T-helper 2 cell treated with Interferon-gamma antibody and Interleukin-4, amounts not matched to agents 5 μg/mL and 100 μg/mL, for 36 hours (primary cell): ENCODE measurements around the gene FRAT1.

Experiments
- DNase-seq: peaks from one replicate; pipeline ENCODE4 v3.0.0; 2021; ENCODE audit warnings: low spot score
- H3K27ac Mint-ChIP-seq: one replicate; pipeline ENCODE4 v1.8.0; 2021; ENCODE audit warnings: mild to moderate bottlenecking, mixed read lengths
- H3K27me3 Mint-ChIP-seq: one replicate; pipeline ENCODE4 v1.8.0; 2021; ENCODE audit warnings: low read depth, mixed read lengths
- H3K36me3 Mint-ChIP-seq: one replicate; pipeline ENCODE4 v1.8.0; 2021; ENCODE audit warnings: low read depth, mixed read lengths
- H3K4me1 Mint-ChIP-seq: one replicate; pipeline ENCODE4 v1.8.0; 2021; ENCODE audit warnings: low read depth, mixed read lengths
- H3K4me3 Mint-ChIP-seq: one replicate; pipeline ENCODE4 v1.8.0; 2022; ENCODE audit warnings: mild to moderate bottlenecking, moderate library complexity, mixed read lengths
- H3K9me3 Mint-ChIP-seq: one replicate; pipeline ENCODE4 v1.8.0; 2021; ENCODE audit warnings: mixed read lengths

The FRAT1 gene

DNA sequence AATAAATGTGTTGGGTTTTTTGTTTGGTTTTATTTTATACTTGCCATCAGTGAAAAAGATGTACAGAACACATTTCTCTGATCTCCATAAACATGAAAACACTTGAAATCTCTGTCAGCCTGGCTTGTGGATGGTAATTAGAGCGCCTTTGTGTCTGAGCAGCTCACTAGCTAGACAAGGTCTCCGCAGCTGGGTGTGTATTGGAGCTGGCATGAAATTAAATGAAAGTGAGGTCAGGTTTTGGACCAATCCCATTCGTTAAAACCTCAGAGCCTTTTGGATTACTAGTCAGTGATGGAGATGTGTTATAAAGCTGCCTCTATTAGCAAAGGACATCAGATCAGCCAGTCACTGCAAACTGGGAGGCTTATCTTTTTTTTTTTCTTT, 2.7 kb downstream of the FRAT1 start:
- DNase-seq, result no peak
- Mint-ChIP-seq H3K9me3 (no peaks in the 10 kb centered on the region), H3K27me3 (peaks cover 8% of the 10 kb centered on the region), H3K4me1 (peaks cover 28% of the 10 kb centered on the region), H3K4me3 (peak overlapping the region; percentile 93), H3K36me3 (peaks cover 2% of the 10 kb centered on the region), H3K27ac (no peak overlapping the region)

GRCh38 chr10:97323501-97323900, 4.4 kb downstream of the FRAT1 start:
- Mint-ChIP-seq H3K9me3 (no peaks in the 10 kb centered on the region), H3K27ac (no peak overlapping the region), H3K4me1 (peaks cover 39% of the 10 kb centered on the region), H3K27me3 (peaks cover 6% of the 10 kb centered on the region), H3K4me3 (no peak overlapping the region), H3K36me3 (peaks cover 6% of the 10 kb centered on the region)
- DNase-seq, result no peak

DNA sequence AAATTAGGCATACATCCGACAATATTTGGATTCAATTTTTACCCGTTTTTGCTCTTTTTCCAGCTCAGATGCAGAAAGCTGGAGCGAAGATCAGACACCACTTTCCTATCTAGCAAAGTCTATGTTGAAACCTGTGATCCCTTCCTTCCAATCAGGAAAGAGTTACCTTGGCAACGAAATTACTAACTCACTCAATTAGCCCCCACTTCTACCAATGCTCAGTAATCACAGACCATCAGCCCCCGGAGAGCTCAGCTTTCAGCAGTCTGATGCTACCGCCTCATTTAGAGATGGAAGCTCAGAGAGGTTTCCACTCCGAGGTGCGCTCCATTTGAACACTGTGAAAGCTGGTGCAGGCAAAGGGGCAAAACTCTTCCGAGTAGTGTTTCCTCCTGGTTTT, 6.7 kb downstream of the FRAT1 start:
- H3K27ac Mint-ChIP-seq, result no peak overlapping the region
- H3K4me1 Mint-ChIP-seq, result peaks cover 40% of the 10 kb centered on the region
- H3K9me3 Mint-ChIP-seq, result no peaks in the 10 kb centered on the region
- H3K36me3 Mint-ChIP-seq, result peaks cover 16% of the 10 kb centered on the region
- H3K4me3 Mint-ChIP-seq, result no peak overlapping the region
- peaks cover 1% of the 10 kb centered on the region for H3K27me3 Mint-ChIP-seq
- no peak for DNase-seq

GRCh38 chr10:97327348-97328294, 8.6 kb downstream of the FRAT1 start:
- H3K27ac Mint-ChIP-seq, result peak overlapping the region; percentile 81
- DNase-seq, result no peak
- peak overlapping the region; percentile 26 for H3K4me3 Mint-ChIP-seq
- H3K9me3 Mint-ChIP-seq, result no peaks in the 10 kb centered on the region
- H3K27me3 Mint-ChIP-seq, result no peaks in the 10 kb centered on the region
- peaks cover 19% of the 10 kb centered on the region for H3K36me3 Mint-ChIP-seq
- peaks cover 46% of the 10 kb centered on the region for H3K4me1 Mint-ChIP-seq

DNA sequence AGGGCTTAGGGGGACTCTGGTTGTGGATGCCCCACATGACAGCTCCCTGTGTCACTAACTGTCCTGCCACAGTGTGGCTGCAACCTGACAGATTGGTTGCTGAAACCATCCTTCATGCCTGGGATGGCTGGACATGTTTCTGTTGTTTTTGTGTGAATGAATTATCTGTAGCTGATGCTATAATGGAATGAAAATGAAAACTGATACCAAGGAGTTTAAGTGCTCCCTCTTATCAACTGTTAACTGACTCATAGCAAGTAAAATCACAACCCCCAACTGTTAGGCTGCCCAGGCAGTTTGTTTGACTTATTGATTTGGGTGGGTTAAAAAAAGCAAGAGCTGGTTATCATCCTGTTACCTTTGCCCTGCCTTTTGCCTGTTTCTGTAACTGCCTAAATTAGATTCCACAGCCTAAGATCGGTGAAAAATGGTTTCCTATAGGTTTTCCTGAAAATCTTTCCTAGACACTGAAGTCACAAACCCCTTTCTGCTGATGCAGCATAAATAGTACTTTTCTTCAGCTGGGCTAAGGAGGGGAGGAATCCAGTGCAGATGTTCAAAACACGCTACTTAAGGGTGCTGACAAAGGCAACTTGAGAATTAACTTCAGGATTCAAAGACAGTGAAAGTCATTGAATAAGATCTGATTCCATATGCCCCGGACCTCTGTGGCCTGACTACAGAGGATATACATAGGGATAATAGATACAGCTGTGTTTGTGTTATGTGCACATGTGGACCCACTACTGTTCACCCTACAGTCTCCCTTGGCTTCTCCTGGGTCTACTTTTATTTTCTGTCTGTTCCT, 9.8 kb downstream of the FRAT1 start:
- peak overlapping the region; percentile 55 for H3K4me3 Mint-ChIP-seq
- no peaks in the 10 kb centered on the region for H3K27me3 Mint-ChIP-seq
- peak; percentile 19 for DNase-seq
- no peaks in the 10 kb centered on the region for H3K9me3 Mint-ChIP-seq
- peaks cover 56% of the 10 kb centered on the region for H3K4me1 Mint-ChIP-seq
- peak overlapping the region; percentile 62 for H3K27ac Mint-ChIP-seq
- H3K36me3 Mint-ChIP-seq, result peaks cover 26% of the 10 kb centered on the region

- peaks cover 56% of the 10 kb centered on the region for H3K4me1 Mint-ChIP-seq
- H3K4me3 Mint-ChIP-seq, result no peak overlapping the region
- H3K9me3 Mint-ChIP-seq, result no peaks in the 10 kb centered on the region
- peak overlapping the region; percentile 16 for H3K27ac Mint-ChIP-seq
- H3K36me3 Mint-ChIP-seq, result peaks cover 26% of the 10 kb centered on the region
- no peaks in the 10 kb centered on the region for H3K27me3 Mint-ChIP-seq
- DNase-seq, result no peak
These were observed 10.7 kb downstream of the FRAT1 start for GRCh38 chr10:97329766-97330165.

- Mint-ChIP-seq H3K36me3 (peaks cover 26% of the 10 kb centered on the region), H3K27me3 (peaks cover 4% of the 10 kb centered on the region), H3K27ac (peak overlapping the region; percentile 42), H3K4me1 (peaks cover 55% of the 10 kb centered on the region), H3K9me3 (no peaks in the 10 kb centered on the region), H3K4me3 (peak overlapping the region; percentile 62)
- DNase-seq, result no peak
These were observed 12.2 kb downstream of the FRAT1 start for GRCh38 chr10:97331153-97331703.

DNA sequence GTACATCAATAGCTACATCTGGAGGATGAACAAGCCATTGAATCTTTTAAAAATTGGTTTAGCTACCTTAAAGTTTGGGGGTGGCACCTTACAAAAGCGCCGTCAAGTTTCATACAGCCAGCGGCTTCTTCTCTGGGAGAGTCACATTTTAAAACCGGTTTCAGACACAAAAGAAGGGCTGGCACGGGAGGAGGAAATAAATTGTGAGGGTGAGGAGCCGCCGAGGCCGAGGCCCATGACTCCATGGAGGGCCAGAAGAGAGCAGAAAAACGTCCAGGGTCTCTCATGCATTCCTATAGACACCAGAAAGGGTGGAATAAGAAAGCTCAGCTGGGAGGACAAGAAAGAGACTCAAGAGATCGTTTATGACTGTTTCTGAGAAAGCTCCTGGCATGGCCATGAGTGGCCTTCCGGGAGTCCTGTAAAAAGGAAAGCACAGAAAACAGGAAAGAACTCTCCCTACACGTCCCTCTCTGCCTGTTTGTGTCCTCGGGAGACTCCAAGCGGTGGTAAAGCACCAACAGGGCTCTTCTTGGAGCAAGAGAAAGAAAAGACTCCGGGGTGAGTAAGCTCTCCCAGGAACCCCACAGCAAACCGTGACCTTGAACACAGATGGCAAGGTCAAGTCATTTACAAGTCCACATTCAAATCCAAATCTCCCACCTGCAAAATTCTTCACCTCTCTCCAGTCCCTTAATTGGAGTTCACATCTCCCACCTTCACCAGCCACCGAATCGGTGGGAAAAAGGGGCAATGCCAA, 13.7 kb downstream of the FRAT1 start:
- H3K27me3 Mint-ChIP-seq, result peaks cover 20% of the 10 kb centered on the region
- peak overlapping the region; percentile 83 for H3K27ac Mint-ChIP-seq
- peak overlapping the region; percentile 89 for H3K4me3 Mint-ChIP-seq
- peaks cover 46% of the 10 kb centered on the region for H3K4me1 Mint-ChIP-seq
- H3K9me3 Mint-ChIP-seq, result no peaks in the 10 kb centered on the region
- no peak for DNase-seq
- peaks cover 25% of the 10 kb centered on the region for H3K36me3 Mint-ChIP-seq

GRCh38 chr10:97333351-97333600, 14.2 kb downstream of the FRAT1 start:
- peaks cover 41% of the 10 kb centered on the region for H3K4me1 Mint-ChIP-seq
- DNase-seq, result no peak
- peak overlapping the region; percentile 83 for H3K27ac Mint-ChIP-seq
- H3K27me3 Mint-ChIP-seq, result peaks cover 24% of the 10 kb centered on the region
- H3K36me3 Mint-ChIP-seq, result peaks cover 23% of the 10 kb centered on the region
- H3K9me3 Mint-ChIP-seq, result no peaks in the 10 kb centered on the region
- H3K4me3 Mint-ChIP-seq, result peak overlapping the region; percentile 89

GRCh38 chr10:97333601-97334369, 14.7 kb downstream of the FRAT1 start:
- Mint-ChIP-seq H3K36me3 (peaks cover 21% of the 10 kb centered on the region), H3K9me3 (no peaks in the 10 kb centered on the region), H3K27me3 (peaks cover 27% of the 10 kb centered on the region), H3K4me1 (peaks cover 36% of the 10 kb centered on the region), H3K27ac (peak overlapping the region; percentile 83), H3K4me3 (peak overlapping the region; percentile 89)
- DNase-seq, result peak; percentile 51

DNA sequence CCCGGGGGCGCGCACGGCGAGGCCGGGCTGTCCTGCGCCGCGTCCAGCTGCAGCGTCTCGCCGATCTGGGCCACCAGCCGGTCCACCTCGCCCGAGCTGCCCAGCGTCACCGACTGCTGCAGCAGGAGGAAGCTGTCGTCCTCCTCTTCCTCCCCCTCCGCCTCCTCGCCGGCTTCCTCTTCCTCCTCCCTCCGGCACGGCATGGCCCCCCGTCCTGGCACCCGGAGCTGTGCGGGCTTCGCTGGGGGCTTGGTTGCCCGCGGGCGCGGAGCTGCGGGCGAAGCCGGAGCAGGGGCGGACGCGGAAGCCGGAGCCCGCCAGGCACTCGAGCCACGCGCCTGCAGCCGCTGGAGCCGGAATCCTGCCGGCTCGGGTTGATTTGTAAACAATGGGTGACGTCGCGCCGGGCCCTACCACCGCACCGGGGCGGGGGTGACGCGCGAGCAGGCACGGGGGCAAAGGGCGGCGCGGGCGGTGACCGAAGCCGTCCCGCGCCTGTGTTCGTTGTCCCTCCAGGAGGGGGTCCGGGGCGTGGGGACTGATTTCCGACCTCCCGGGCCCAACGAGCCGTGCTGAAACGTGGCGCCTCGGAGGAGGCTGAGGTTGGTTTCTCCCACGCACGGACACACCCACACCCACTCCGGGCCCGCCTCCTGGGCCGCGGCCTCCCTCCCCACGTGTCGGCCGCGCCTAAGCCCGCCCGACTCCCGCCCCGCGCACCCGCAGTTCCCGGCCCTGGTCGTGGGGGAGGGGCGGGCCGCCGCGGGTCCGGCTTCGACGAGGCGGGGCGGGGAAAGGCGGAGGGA, 15.5 kb downstream of the FRAT1 start, which contains the start of gene FRAT2:
FRAT2 (minus strand) TSS at position 360 of the 806 bp plus-strand sequence; CDS start at position 203, 157 bp downstream.
- peaks cover 15% of the 10 kb centered on the region for H3K36me3 Mint-ChIP-seq
- peaks cover 30% of the 10 kb centered on the region for H3K4me1 Mint-ChIP-seq
- peaks cover 31% of the 10 kb centered on the region for H3K27me3 Mint-ChIP-seq

DNA sequence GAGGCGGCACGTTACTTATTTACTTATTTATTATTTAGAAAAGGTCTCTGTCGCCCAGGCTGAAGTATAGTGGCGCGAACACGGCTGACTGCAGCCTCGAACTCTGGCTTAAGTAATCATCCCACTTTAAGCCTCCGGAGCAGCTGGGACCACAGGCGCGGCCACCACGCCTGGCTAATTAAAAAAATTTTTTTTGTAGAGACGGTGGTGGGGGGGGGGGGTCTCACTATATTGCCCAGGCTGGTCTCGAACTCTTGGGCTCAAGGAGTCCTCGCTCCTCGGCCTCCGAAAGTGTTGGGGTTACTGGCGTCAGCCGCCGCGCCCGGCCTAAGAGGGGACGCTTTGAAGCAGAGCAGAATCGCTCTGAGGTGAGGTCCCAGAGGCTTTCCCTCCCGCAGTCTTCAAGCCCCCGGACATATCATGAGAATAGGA, 16.1 kb downstream of the FRAT1 start:
- Mint-ChIP-seq H3K27me3 (peaks cover 31% of the 10 kb centered on the region), H3K9me3 (no peaks in the 10 kb centered on the region), H3K4me3 (peak overlapping the region; percentile 50), H3K36me3 (peaks cover 11% of the 10 kb centered on the region), H3K4me1 (peaks cover 25% of the 10 kb centered on the region), H3K27ac (peak overlapping the region; percentile 10)
- no peak for DNase-seq

More for the DNA sequence above, 15.5 kb downstream of the FRAT1 start, which contains the start of gene FRAT2:
- H3K9me3 Mint-ChIP-seq, result no peaks in the 10 kb centered on the region
- peak within 1 kb of the TSS; percentile 89 for H3K4me3 Mint-ChIP-seq
- peak within 1 kb of the TSS; percentile 89 for H3K27ac Mint-ChIP-seq
- DNase-seq, result peak; percentile 88
